ENCODE results near the gene MSH2.

- TF ChIP-seq EZH2 (IDR thresholded peaks at IDR 0.05; ENCODE audit: low read length, missing control alignments), result no peak
- no peak for TF ChIP-seq CTCF (conservative IDR thresholded peaks at IDR 0.05 in 1 of 2, IDR thresholded peaks at IDR 0.05 in 1 of 2; ENCODE audit: low read depth in 1 of 2, low read length in 2 of 2)
Observed at GRCh38 chr2:47360283-47360682, 42.7 kb upstream of the MSH2 start.
